Neuron (in vitro differentiated cells): ENCODE measurements around the gene SLC25A11.
A peak's percentile ranks its signal among the peaks of the same experiment; 100 is the strongest.

ENCODE experiments used
- H2AFZ ChIP-seq: one replicate; pipeline ENCODE4 v1.6.1; 2013; ENCODE audit warnings: low read depth, mild to moderate bottlenecking, inconsistent platforms, low read length, moderate library complexity
- H3K27me3 ChIP-seq: one replicate; pipeline ENCODE4 v1.6.1; 2013; ENCODE audit warnings: low read length; ENCODE audit not compliant: insufficient read depth
- H3K36me3 ChIP-seq: one replicate; pipeline ENCODE4 v1.6.1; 2013; ENCODE audit warnings: low read length; ENCODE audit not compliant: insufficient read depth
- H3K4me1 ChIP-seq: one replicate; pipeline ENCODE4 v1.6.1; 2013; ENCODE audit warnings: low read length; ENCODE audit not compliant: insufficient read depth
- H3K4me3 ChIP-seq: 2 replicates; pipeline ENCODE4 v1.5.1; 2013; ENCODE audit warnings: mild to moderate bottlenecking, low read length, moderate library complexity
- H3K9me3 ChIP-seq: one replicate; pipeline ENCODE4 v1.6.1; 2013; ENCODE audit warnings: low read length

SLC25A11 gene

DNA sequence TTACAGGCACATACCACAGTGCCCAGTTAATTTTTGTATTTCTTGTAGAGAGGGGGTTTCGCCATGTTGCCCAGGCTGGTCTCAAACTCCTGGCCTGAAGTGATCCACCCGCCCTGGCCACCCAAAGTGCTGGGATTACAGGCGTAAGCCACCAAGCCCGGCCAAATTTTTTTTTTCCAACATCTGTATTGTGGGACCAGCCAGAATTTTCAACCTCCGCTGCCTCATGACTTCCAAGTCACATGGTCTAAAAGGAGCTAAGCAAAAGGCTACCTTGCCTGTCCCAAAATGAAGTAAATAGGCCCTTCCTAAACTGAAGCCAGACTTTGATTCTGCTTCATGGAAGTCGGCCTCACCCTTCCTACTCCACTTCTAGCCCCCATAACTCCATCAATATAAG is 32.0 kb upstream of the SLC25A11 start:
- Histone ChIP-seq H3K27me3 (no peaks in the 10 kb centered on the region), H3K36me3 (peaks cover 3% of the 10 kb centered on the region), H3K4me3 (no peak overlapping the region), H3K9me3 (no peaks in the 10 kb centered on the region), H3K4me1 (peaks cover 16% of the 10 kb centered on the region), H2AFZ (no peak overlapping the region)

DNA sequence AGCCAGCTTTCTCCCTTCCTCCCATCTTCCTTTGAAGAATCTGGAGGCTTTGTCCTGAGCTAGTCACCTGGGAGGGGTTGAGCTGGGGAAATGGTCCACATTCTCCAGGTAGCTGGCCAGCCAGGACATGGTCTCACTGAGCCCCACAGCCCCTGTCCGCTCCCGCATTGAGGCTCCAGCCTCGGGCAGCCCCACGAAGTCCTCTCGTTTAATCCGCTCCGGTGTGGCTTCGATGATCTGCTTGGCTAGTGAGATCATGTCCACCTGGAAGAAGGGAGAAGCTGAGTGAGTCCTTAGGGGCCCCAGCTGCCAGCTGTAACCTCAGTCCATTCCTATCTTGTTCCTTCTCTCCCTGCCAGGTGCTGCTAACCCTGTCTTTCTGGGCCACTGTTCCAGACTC is 30.4 kb upstream of the SLC25A11 start:
- Histone ChIP-seq H3K4me1 (peaks cover 20% of the 10 kb centered on the region), H3K9me3 (no peaks in the 10 kb centered on the region), H3K4me3 (no peak overlapping the region), H3K27me3 (no peaks in the 10 kb centered on the region), H3K36me3 (peaks cover 3% of the 10 kb centered on the region), H2AFZ (no peak overlapping the region)

GRCh38 chr17:4969551-4970173 is 29.8 kb upstream of the SLC25A11 start:
- peaks cover 3% of the 10 kb centered on the region for H3K36me3 ChIP-seq
- peak overlapping the region; percentile 92 for H3K4me3 ChIP-seq
- no peaks in the 10 kb centered on the region for H3K9me3 ChIP-seq
- H3K27me3 ChIP-seq, result no peaks in the 10 kb centered on the region
- no peak overlapping the region for H2AFZ ChIP-seq
- H3K4me1 ChIP-seq, result peaks cover 20% of the 10 kb centered on the region

- H3K36me3 ChIP-seq, result peaks cover 3% of the 10 kb centered on the region
Observed at GRCh38 chr17:4969047-4969550, 29.3 kb upstream of the SLC25A11 start.

GRCh38 chr17:4968486-4969046 is 28.7 kb upstream of the SLC25A11 start:
- H3K4me1 ChIP-seq, result peaks cover 20% of the 10 kb centered on the region
- H3K36me3 ChIP-seq, result peaks cover 3% of the 10 kb centered on the region

More at GRCh38 chr17:4969047-4969550, 29.3 kb upstream of the SLC25A11 start:
- H2AFZ ChIP-seq, result no peak overlapping the region
- H3K27me3 ChIP-seq, result no peaks in the 10 kb centered on the region
- peak overlapping the region; percentile 92 for H3K4me3 ChIP-seq
- peaks cover 20% of the 10 kb centered on the region for H3K4me1 ChIP-seq
- H3K9me3 ChIP-seq, result no peaks in the 10 kb centered on the region

GRCh38 chr17:4967539-4968485 is 28.0 kb upstream of the SLC25A11 start, which contains the start of gene SPAG7:
SPAG7 (minus strand) TSS chr17:4967817; CDS start chr17:4967804, 13 bp downstream.
- H3K4me3 ChIP-seq, result peak within 1 kb of the TSS; percentile 92
- peak within 1 kb of the TSS; percentile 24 for H2AFZ ChIP-seq
- peaks cover 20% of the 10 kb centered on the region for H3K4me1 ChIP-seq
- H3K9me3 ChIP-seq, result no peaks in the 10 kb centered on the region
- peaks cover 3% of the 10 kb centered on the region for H3K36me3 ChIP-seq
- no peaks in the 10 kb centered on the region for H3K27me3 ChIP-seq

More at GRCh38 chr17:4968486-4969046, 28.7 kb upstream of the SLC25A11 start:
- H3K27me3 ChIP-seq, result no peaks in the 10 kb centered on the region
- peak overlapping the region; percentile 24 for H2AFZ ChIP-seq
- peak overlapping the region; percentile 92 for H3K4me3 ChIP-seq
- H3K9me3 ChIP-seq, result no peaks in the 10 kb centered on the region

- peak overlapping the region; percentile 13 for H2AFZ ChIP-seq
- H3K27me3 ChIP-seq, result no peaks in the 10 kb centered on the region
- H3K9me3 ChIP-seq, result no peaks in the 10 kb centered on the region
- peaks cover 20% of the 10 kb centered on the region for H3K4me1 ChIP-seq
- peaks cover 3% of the 10 kb centered on the region for H3K36me3 ChIP-seq
- peak overlapping the region; percentile 92 for H3K4me3 ChIP-seq
Observed at GRCh38 chr17:4966844-4967538, 27.1 kb upstream of the SLC25A11 start.

- Histone ChIP-seq H3K27me3 (no peaks in the 10 kb centered on the region), H2AFZ (no peak overlapping the region), H3K4me3 (no peak overlapping the region), H3K4me1 (peaks cover 20% of the 10 kb centered on the region), H3K9me3 (no peaks in the 10 kb centered on the region), H3K36me3 (peaks cover 8% of the 10 kb centered on the region)
Observed at GRCh38 chr17:4965311-4965986, 25.6 kb upstream of the SLC25A11 start.

DNA sequence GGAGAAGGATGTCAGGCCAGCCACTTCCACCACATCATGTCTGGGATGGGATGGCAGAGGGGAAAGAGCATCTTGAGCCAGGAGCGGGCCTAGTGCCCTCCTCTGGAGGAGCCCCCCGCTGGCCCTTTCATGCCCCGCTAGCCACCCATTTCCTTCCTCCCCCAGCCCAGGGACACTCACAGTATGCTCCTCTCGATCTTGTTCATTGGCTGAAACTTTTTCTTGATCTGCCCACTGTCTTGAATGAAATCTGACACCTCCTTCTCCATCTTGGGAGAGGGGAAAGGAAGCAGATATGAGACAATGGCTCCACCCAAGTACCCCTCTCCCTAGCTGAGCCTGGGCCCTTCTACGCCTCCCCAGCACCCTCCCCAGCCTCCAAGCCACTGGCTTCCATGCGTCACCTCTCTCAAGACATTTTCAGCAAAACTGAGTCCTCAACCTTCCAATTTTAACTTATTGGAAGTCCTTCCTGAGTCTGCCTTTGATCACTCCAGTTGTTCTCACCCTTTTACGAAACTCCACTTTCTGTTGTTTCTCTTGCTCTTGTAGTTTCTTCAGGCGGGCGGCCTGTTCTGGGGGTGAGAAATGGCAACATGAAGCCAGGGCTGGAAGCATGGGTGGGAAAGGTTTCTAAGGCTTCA is 20.6 kb upstream of the SLC25A11 start:
- H3K36me3 ChIP-seq, result peaks cover 35% of the 10 kb centered on the region
- no peak overlapping the region for H3K4me3 ChIP-seq
- no peak overlapping the region for H2AFZ ChIP-seq
- H3K9me3 ChIP-seq, result peaks cover under 1% of the 10 kb centered on the region
- no peaks in the 10 kb centered on the region for H3K4me1 ChIP-seq
- H3K27me3 ChIP-seq, result no peaks in the 10 kb centered on the region

GRCh38 chr17:4959261-4959965 is 19.6 kb upstream of the SLC25A11 start:
- H3K27me3 ChIP-seq, result no peaks in the 10 kb centered on the region
- peaks cover 4% of the 10 kb centered on the region for H3K9me3 ChIP-seq
- H3K36me3 ChIP-seq, result peaks cover 35% of the 10 kb centered on the region

GRCh38 chr17:4958102-4958501 is 18.3 kb upstream of the SLC25A11 start:
- Histone ChIP-seq H3K4me3 (no peak overlapping the region), H3K27me3 (no peaks in the 10 kb centered on the region), H3K4me1 (no peaks in the 10 kb centered on the region), H2AFZ (no peak overlapping the region), H3K9me3 (peaks cover 4% of the 10 kb centered on the region), H3K36me3 (peaks cover 35% of the 10 kb centered on the region)

More at GRCh38 chr17:4959261-4959965, 19.6 kb upstream of the SLC25A11 start:
- no peaks in the 10 kb centered on the region for H3K4me1 ChIP-seq
- no peak overlapping the region for H2AFZ ChIP-seq
- no peak overlapping the region for H3K4me3 ChIP-seq
